Stimulated activated CD4-positive, alpha-beta T cell treated with anti-CD3 and anti-CD28 coated beads, Interleukin-1b, Interleukin-23, amount 100 ng/mL, for 48 hours (primary cell): ENCODE data around the gene DVL1.
"Not testable (repeated sequence)": the region's sequence is repeated elsewhere in the genome, so short reads cannot be mapped to it uniquely, and the experiment has no call there.

Experiments used
- DNase-seq: peaks from one replicate; pipeline ENCODE4 v3.0.0-alpha.2; 2020

Gene DVL1

DNA sequence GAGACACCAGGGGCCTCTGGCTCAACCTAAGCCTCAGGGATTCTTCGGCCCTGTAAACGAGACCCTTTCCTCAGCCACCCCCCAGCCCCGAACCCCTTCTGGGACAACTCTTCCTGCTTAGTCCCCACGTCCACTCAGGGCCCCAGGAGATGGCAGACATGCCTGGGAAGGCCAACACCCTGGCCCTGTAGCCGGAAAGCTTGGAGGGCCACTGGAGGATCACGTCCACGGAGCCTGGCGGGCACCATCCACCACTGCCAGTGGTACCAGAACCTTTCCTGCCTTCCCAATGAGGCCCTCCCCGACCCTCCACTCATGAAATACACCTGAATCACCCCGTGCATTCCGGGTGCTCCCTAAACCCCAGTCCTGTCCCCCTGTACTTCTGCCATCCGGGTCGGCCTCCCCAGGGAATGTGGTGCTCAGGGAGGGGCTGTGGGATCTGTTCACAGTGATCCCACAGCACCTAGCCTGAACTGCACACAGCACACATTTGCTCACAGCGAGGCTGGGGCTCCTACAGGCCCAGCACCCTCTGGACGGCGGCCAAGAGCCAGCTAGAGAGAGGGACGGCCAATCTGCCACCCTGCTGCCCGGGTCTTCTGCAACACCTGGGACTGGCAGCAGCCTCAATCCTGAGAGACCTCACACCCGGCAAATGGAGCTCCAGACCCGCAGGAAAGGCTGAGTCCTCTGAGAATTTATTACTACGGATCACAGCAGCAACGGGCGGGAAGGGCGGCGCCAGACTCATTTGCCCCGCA lies 24.0 kb upstream of the DVL1 start:
- DNase-seq = no peak

DNA sequence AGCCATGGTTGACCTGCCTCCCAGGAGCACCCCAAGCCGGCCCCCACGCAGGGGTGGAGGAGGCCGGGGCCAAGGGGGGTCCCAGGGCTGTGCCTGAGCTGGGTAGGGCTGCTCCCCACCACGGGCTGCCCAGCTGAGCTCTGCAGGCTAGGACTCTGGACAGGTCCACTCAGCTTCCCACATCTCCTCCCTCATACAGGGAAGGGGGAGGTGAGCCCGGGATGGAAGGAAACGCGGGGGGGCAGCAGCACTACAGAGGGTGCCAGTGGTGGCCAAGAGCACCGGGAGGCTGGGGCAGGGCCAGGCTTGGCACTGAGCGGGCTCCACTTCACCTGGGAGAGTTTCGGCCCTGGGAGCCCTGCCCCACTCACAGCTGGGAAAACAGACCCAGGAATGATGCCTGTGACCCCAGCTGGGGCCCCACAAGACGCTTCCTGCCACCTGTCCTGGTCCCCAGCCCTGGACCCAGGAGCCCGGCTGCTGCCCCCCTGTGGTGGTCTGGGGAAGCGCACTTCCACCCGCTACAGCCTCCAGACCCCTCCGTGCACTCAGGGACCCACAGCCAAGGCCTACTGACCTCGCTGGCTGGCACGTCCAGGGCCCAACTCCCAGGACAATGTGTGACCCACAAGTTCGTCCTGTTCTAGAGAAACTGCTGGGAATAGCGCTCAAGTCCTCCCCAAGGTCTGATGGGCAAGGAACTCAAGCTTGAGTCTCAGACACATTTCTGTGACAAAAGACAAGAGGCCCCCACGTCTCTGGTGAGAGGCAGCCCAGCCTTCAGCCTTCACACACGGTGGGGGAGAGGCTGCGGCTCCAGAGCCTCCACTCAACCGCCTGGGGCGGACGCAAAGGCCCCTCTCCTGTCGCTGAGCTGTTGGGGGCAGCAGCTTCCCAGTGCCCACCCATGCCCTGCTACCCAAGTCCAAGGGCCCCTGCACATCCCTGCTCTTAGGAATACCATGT lies 22.8 kb upstream of the DVL1 start:
- peak; percentile 73 for DNase-seq

DNA sequence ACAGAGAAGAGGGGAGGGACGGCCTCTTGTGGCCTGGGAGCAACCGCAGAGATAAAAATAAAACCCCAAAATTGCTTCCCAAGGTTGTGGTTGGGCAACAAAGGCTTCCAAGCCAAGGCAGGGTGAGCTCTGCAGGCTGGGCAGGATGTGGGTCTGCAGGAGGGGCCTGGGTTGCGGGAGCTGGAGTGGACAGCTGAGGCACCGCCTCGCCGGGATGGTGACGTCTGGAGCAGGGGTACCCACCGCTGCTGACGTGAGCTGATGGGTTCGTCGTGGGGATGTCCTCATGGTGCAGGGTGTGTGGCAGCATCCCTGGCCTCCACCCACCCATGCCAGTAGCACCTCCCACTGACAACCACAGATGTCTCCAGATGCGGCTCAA lies 22.1 kb upstream of the DVL1 start:
- no peak for DNase-seq

DNA sequence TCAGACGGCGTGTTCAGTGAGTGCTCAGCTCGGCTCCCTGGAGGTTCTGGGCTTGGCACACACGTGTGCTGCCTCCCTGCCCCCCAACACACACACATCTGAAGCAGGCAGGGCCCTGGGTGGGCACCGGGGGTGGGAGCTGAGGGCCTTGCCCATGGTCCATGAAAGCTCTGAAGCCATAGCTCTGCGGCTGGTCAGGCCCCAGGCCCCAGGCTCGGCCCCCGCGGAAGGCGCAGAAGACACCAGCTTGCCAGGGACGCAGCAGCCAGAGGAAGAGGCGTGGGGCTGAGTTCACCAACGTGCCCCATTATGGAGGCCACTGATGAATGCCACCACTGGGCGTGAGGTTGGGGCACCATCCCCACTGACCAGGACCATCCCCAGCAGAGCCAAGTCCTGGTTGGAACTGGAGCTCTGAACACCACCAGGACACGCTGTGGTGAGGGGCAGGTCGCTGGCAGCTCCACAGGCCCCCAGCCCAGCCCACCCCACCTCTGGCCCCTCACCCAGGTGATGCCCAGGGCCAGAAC lies 21.6 kb upstream of the DVL1 start:
- DNase-seq = no peak

DNA sequence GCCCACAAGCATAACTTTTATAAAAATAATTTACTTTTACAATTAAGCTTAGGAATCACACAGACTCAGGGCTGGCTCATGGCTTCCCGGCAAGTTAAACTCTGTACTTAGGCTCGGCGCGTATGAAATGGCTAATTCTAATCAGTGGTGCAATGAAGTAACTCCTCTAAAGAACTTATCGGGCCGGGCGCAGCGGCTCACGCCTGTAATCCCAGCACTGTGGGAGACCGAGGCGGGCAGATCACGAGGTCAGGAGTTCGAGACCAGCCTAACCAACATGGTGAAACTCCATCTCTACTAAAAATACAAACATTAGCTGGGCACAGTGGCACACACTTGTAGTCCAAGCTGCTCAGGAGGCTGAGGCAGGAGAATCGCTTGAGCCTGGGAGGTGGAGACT lies 20.9 kb upstream of the DVL1 start:
- not testable (repeated sequence) for DNase-seq

DNA sequence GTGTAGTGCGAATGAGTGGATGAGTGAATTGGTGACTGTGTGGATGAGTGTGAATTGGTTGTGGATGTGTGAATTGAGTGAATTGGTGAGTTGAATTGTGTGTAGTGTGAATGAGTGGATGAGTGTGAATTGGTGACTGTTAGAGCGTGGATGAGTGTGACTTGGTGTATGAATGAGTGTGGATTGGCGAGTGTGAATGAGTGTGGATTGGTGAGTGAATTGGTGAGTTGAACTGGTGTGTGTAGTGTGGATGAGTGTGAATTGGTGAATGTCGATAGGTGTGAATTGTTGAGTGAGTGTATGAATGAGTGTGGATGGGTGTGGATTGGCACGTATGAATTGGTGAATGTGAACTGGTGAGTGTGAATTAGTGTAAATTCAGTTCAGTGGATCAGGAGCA lies 18.1 kb upstream of the DVL1 start:
- DNase-seq = no peak

DNA sequence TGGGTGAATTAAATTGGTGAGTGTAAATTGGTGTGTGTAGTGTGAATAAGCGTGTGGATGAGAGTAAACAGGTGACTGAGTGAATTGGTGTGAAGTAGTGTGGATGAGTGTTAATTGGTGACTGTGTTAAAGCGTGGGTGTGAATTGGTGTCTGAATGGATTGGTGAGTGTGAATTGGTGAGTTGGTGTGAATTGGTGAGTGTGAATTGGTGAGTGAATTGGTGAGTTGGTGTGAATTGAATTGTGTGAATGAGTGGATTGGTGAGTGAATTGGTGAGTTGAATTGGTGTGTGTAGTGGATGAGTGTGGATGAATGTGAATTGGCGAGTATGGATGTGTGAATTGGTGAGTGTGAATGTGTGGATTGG lies 17.5 kb upstream of the DVL1 start:
- no peak for DNase-seq

DNA sequence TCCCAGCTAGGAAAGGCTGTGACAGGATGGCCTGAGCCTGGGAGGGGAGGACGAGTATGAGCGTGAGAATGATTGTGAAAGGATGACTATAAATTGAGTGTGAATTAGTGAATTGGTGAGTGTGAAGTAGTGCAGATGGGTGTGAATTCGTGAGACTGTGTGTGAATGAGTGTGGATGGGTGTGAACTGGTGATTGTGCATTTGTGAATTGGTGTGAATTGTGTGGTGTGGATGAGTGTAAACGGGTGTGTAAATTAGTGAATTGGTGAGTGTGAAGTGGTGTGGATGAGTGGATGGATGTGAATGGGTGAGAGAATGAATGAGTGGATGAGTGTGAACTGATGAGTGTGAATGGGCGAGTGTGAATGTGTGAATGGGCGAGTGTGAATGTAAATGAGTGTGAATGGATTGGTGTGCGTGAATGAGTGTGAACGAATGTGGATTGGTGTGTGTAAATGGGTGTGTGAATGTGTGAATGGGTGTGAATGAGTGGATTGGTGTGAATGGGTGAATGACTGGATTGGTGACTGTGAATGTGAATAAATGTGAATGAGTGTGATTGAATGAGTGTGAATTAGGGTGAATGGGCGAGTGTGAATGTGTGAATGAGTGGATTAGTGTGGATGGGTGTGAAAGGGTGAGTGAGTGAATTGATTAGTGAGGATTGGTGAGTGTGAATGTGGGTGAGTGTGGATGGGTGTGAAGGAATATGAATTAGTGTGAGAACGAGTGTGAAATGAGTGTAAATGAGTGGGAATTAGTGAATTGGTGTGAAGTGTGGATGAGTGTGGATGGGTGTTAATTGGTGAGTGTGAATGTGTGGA lies 16.9 kb upstream of the DVL1 start:
- DNase-seq = no peak

DNA sequence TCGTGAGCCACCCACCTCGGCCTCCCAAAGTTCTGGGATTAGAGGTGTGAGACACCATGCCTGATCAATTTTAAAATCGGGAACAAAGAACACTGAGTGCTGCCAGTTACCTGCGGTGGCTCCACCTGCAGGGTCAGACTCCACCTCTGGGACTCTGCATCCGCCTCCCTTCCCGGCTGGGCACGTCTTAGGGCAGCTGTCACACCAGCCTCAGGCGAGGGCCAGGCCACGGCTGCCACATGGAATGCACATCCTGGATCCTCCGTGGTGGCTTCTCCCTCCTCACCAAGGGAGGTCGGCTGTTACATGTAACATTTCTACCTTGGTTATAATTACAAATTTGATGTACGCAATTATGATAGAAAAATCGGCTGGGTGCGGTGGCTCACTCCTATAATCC lies 15.0 kb upstream of the DVL1 start:
- no peak for DNase-seq

DNA sequence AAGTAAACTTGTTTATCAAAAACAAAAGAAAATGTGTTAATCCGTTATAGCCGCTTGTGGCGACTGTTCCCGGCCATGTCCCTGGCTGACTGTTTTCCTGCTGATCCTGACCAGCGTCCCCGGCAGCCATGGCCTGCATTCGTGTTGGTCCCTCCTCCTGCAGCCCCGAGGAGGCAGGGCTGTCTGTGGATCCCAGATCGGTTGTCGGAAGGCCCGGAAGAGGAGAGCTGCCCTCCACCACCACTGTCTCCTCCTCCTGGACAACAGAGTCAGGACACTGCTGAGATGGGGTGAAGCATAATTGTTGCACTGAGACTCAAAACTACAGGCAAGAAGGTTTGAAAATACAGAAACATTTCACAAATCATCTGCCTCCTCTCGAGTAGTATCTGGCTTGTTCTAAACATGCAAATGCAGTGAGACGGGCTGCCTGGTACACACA lies 12.8 kb upstream of the DVL1 start:
- DNase-seq = no peak

DNA sequence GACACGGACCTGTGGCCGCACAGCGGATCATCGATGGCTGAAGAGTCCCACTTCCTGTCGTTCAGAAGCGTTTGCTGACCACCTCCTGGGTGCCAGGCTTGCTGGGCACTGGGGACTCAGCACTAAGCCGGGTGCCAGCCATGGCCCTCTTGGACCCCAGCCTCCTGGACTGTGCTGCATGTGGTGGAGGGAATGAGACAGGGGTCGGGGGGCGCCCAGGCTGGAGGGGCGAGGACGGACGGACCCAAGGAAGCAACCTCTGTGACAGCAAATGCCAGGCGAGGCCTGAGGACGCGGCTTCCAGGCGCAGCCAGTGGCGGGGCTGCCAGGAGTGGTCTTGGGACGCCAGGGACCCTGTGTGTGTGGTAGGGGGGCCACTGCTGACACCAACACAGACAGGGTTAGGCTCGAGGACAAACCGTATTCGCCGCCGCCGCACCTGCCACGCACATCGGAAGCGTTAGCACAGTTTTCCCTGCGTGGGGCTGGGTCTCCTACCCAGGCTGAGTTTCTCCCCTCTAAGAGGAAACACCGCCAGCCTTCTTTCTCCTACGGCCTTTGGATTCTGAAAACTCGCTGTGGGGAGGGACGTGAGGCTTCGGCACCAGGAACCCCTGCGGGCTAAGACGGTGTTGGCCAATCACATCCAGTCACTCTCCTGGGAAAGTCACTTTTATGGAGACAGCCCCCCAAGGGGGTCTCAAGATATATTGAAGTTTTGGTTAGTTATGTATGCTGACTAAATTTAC lies 12.2 kb upstream of the DVL1 start:
- DNase-seq = no peak

DNA sequence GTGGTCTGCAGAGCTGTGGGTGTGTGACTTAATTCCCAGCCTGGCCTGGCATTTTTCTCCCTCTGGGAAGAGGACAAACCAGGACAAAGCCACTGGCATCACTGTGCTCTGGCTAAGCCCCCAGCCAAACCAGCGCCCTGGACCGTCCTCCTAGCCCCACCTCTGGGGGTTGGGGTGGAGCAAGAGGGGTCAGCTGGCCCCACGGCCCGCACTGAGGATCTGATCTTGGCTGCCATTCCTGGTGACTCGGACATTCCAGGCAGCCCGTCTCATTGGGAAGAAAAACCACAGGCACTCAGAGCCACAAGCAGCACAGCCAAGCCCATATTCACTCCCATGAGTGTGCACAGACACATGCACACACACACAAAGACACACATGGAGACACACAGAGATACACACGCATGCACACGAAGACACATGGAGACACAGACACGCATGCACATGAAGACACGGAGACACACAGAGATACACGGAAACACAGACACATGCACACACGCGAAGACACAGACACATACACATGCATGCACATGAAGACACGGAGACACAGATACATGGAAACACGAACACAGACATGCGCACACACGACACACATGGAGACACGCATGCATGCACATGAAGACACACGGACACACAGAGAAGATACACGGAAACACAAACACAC lies 11.4 kb upstream of the DVL1 start:
- no peak for DNase-seq

DNA sequence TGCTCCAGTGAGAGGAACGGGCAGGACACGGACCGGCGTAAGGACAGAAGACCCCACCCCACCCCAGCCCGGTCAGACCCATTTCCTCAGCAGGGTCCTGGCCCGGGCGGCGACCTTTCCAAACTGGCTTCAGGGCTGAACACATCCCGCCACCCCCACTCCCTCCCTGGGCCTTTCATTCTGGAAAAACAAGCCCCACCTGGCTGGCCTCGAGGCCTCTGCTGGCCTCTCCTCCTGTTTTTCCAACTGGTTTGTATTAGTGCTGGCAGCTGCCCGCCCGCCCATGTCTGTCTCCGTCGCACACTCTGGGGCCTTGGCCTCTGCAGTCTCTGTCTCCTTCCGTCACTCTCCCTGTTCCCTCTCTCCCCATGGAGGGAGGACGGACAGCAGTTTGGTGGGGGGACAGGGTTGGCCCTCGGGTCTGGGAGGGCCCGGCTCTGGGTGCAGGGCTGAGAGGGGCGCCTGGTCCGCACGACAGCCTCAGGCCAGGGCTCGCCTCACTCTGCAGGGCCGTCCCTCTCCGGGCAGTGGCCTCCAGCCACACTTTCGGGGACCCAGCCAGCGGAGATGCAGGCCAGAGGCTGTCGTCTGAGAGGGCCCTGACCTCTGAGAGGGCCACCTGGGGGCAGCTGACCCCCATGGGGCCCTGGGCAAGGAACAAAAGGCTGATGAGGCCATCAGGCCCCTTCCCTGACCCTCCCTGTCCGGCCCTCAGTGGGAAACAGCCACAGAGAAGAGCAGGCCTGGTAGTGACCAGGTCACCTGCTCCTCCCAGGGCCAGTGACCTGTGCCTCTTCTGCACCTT lies 10.6 kb upstream of the DVL1 start:
- DNase-seq = no peak

DNA sequence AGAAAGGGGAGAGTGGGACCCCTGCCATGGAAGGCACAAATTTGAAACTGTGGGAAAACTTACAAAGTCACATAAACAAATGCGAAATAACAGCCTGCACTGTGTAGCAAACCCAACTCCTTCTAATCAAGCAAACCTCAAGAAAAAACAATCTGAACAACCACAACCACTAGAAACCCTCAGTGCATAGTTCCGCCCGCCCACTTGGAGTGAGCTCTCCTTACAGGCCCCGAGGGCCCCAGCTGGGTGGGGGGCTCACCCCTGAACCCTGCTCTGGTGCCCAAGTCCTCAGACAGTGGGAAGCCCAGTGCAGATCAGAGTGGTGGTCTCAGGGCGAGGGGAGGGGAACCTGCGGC lies 10.1 kb upstream of the DVL1 start:
- DNase-seq = no peak

DNA sequence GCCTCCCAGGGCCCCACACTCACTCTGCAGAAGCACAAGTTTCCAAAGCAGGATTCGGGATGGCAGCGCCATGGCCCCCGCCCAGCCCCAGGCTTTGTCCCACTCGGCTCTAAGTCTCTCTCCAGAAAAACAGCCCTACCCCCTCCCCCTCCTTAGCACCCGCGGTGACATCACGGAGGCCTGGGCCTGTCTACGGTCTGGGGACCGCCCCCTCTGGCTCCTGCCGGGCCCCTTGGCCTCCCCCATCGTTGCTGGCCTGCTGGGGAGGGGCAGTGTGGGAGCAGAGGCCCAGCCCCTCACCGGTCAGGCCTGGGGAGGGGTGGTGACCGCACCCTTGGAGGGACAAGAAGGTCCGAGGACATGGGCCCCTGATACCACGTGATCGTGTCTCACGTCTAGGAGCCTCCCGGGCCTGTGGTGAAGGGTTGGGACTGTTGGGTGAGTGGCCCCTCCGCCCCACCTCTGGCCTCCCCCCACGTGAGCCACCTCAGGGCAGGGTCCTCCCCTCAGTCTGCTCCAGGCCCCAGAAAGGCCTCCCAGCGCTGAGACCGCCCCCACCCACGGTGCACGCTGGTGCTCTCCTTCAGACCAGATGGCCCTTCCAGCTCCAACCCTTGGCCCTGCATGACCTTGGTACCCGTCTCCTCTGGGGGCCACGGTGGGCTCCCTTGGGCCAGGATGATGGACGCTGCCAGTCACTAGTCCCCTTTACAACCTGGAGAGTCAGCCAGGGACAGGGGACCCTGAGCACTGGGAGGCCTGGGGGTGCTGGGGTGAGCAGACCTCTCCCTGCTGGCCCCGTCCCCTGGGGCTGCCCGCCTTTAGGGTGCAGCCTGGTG lies 9.4 kb upstream of the DVL1 start, which contains the start of gene MXRA8:
Gene MXRA8 (minus strand): TSS at position 123 of the 839 bp plus-strand sequence. CDS start 51 bp downstream, at position 72.
- DNase-seq = no peak

DNA sequence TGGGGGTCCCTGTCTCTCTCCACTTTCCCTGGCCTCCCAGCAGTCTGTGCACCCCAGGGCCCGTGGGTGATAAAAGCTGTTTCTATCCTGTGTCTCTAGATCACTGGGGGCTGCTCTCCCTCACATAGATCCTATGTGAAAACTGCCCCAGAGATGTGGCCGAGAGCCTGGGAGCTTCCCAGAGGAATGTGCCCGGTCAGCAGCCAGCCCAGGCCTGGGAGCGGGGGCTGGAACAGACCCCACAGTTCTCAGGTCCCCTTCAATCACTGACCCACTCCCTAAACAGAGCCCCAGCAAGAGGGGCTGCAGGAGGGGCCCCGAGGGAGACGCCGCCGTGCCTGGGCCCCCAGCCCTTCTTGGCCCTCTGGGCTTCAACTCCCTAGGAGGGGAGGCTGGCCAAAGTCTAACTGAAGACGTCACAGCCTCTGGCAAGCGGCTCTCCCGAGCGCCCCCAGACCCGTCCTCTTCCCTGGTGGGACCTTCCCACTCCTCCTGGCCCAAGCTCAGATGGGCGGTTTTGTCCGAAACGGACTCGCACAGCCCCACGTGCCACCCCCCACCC lies 8.7 kb upstream of the DVL1 start:
- no peak for DNase-seq

DNA sequence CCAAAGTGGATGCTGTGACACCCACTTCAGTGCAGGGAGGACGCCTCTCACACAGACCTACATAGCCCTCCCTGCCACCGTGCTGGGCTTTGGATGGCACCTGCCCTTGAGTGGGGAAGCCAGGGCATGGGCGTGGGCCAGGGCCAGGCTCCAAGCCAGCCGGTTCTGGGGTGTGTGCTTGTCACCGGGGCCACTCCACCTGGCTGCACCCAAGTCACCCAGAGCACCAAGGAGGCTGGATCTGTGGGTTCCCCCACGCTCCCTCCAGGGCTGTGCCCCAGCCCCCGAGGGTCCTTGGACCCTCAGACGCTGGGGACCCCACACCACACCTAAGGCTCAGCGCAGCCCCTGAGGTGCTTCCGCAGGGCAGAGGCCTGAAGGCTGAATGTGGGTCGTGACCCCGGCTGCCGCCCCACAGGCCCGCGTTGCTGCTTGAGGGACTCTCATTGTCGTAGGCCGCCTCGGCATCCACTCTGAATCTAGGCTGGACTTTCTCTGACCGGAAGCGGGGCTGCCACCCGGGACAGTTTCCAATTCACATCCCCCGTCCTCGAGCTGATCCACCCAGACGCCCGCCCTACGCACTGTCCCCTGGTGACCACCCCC lies 7.7 kb upstream of the DVL1 start:
- no peak for DNase-seq

DNA sequence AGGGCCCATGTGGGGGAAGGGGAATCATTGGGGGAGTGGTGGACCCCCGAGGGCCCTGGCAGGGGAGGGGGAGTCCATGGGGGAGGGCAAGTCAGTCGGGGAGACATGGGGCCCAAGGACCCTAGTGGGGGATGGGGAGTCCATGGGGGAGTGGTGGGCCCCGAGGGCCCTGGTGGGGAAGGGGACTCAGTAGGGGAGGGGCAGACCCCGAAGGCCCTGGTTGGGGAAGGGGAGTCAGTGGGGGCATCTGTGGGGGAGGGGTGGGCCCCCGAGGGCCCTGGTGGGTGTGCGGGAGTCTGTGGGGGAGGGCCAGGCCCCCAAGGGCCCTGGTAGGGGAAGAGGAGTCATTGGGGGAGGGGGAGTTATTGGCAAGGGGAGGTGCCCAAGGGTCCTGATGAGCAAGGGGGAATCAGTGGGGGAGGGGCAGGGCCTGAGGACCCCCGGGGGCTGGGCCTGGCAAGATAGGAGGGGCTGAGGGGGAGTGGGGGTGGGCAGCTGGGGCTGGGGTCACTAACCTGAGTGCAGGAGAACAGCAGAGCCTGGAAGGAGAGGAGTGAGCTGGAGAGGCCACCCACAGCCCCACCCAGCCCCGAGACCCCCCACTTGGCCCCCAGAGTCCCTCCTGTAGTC lies 7.1 kb upstream of the DVL1 start:
- no peak for DNase-seq

DNA sequence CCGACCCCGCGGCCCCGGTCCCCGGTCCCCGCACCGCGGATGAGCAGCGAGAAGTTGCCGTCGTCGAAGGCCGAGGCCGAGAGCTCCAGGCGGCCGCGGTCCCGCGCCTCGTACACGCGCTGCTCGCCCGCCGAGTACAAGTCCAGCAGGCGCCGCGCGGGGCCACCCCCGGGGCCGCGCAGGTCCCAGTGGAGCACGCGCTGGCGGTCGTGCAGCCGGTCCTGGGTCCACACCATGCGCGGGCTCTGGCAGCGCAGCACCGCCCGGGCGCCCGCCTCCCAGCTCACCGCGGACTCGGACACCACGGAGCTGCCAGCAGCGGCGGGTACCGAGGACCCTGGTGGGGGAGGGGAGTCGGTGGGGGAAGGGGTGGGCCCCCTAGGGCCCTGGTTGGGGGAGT lies 6.2 kb upstream of the DVL1 start:
- DNase-seq = no peak
